AG09309 (cell line): ENCODE results near the gene MRGPRG.

Experiments
- DNase-seq: peaks from one replicate; pipeline ENCODE4 v3.0.0-alpha.2; 2010; ENCODE audit warnings: low read depth
- H3K4me3 ChIP-seq: 2 replicates; pipeline ENCODE4 v1.5.1; 2011; ENCODE audit warnings: mild to moderate bottlenecking, low read depth, low read length, moderate library complexity; ENCODE audit not compliant: control insufficient read depth
- CTCF ChIP-seq: IDR thresholded peaks from 2 replicates; pipeline ENCODE4 v1.5.1; 2011; ENCODE audit warnings: mild to moderate bottlenecking, low read depth, low read length, inconsistent platforms; ENCODE audit not compliant: insufficient read depth, control insufficient read depth; ENCODE audit errors: missing control alignments

The MRGPRG gene

DNA sequence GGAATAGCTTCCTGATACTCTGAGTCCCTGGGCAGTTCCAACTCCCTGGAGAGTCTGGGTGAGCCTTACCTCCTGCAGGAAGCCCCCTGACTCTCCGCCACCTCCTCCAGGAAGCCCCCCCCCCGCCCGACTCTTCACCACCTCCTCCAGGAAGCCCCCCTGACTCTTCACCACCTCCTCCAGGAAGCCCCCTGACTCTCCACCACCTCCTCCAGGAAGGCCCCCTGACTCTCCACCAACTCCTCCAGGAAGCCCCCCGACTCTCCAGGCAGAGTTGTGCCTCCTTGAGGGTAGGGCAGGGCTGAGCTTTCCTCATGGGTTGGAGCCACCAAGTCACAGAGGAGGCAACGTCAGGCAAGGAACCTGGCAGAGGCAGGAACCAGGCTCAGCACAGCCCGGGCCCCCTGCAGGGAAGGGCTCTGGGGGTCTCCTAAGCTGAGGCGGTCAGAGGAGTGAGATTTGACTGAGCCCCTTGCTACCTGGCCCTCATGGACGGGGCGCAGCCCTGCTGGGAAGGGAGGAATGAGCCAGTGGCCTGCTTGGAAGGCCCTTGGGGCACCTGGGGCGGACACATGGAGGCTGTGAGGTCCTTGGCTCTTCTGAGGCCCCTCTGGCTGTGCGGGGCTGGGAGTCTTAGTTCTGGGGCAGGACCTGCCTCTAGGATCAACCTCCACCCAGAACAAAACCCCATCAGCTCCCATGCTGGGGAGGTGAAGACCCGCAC is 18.1 kb downstream of the MRGPRG start:
- no peak for DNase-seq
- TF ChIP-seq CTCF: no peak
- H3K4me3 ChIP-seq: no peak overlapping the region

DNA sequence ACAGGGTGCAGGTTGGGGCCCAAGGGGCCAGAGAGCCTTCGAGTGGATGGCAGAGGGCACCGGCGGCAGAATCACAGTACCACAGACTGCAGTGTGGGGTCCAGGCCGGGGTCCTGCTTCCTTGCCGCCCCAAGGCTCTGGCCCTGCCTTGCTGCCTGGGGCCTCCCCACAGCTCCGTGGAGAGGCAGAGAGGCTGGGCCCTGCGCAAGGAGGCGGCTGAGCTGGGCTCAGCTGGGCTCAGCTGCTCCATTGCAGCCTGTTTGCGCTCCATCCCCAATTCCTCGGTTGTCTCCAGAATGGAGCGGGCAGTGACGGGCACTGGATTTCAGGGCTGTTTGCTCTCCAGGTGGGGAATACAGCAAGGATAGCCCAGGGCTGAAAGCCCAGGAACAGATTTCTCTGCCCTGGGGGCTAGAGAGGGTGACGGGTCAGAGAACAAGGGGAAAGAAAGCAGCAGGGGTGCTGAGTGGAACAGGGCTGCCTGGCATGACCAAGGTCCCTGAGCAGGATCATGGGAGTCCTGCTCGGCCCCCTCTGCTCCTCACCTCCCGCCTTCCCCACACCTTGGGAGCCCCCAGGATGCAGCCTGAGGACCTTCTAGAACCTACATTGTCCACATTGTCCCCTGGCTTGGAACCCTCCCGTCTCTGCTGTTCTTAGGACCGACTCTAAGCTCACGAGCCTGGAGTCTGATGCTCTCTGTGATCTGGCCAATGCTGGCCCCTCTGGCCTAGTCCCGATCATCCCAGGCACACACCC is 18.9 kb downstream of the MRGPRG start:
- H3K4me3 ChIP-seq: no peak overlapping the region
- DNase-seq: no peak
- TF ChIP-seq CTCF: no peak

- no peak overlapping the region for H3K4me3 ChIP-seq
- no peak for TF ChIP-seq CTCF
- no peak for DNase-seq
Measured at GRCh38 chr11:3198815-3199214, 19.8 kb downstream of the MRGPRG start.

DNA sequence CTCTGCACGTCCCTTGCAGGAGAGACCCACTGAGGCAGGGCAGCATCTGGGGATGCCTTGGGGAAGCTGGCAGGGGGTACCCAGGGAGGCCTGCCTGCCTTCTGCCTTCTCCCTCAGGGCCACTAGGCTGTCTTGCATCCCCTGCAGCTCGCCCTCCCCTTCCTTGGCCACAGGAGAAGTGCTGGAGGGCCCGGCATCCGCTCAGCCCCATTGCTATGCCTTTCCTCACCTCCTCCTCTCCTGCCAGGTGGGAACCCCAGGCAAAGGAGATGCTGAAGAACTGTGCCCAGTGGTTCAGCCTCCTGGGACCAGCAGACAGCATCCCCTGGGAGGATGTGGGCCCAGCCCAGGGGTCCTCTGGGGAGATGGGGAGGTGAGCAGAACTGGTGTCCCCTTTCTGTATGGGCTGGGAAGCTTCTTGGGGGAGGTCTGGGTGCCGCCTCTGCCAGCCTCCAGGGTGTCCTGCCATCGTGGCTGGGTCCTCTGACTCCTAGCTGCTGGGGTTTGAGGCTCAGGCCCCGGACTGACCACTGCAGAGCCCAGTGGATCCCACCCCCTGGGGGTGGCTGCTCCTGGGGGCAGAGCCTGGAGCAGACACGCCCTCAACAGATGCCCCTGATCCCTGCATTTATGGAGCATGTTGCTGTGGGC is 20.6 kb downstream of the MRGPRG start:
- no peak for DNase-seq
- no peak for TF ChIP-seq CTCF
- no peak overlapping the region for H3K4me3 ChIP-seq

DNA sequence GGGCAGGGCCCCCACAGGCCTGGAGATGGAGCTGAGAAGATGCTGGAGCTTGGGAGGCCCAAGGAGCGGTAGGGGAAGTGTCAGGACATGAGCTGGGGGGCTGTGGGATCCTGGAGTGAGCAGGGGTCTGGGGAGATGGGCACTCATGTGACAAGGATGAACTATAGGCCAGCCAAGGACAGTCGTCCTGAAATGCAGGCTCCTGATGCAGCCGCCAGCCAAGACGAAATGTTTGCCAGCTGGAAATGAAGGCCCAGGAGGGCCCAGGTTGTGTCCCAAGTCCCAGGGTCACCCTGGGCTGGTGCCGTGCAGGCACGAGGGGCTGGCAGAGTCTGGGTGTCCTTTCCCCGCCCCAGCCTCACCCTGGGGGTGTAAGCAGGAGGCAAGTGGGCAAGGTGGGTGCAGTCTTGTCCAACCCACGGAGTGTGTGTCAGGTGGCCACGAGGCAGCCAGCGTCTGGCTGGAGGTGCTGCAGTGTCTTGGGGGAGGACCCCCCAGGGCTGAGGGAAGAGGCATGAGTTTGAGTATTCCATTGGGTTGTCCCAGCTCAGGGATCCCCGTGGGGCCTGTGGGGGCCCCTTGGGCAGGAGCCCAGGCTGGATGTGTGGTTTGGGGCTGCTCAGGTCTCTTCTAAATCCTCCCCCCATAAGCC is 21.4 kb downstream of the MRGPRG start:
- DNase-seq: no peak
- H3K4me3 ChIP-seq: no peak overlapping the region
- no peak for TF ChIP-seq CTCF

GRCh38 chr11:3196161-3197043 is 22.2 kb downstream of the MRGPRG start:
- TF ChIP-seq CTCF: no peak
- H3K4me3 ChIP-seq: no peak overlapping the region
- no peak for DNase-seq
